K562 (cell line): ENCODE data around the gene SEPTIN8. TPM values are rescaled to one million over a fixed set of nuclear protein-coding genes. Genes with fewer than 3 reads are reported as not detected.
A peak's percentile ranks its signal among the peaks of the same experiment; 100 is the strongest.

ENCODE experiments used
- CBX3 ChIP-seq, 2 experiments: IDR thresholded peaks; 1 replicate in 1 of 2; 2 replicates in 1 of 2; pipeline ENCODE4 v1.6.1; 2012; ENCODE audit warnings: inconsistent platforms in 2 of 2, low read length in 2 of 2, borderline replicate concordance in 1 of 2, control low read depth in 1 of 2
- ERF ChIP-seq: fragments of 450-650 bp; formaldehyde crosslinking; IDR thresholded peaks from 2 replicates; pipeline ENCODE4 v1.4.0; 2020; ENCODE audit warnings: mild to moderate bottlenecking, mixed read lengths
- FOS ChIP-seq: IDR thresholded peaks from 3 replicates; pipeline ENCODE4 v1.6.1; 2011; ENCODE audit not compliant: insufficient read length; ENCODE audit errors: extremely low read depth
- L3MBTL2 ChIP-seq: fragments of 450-650 bp; IDR thresholded peaks from 2 replicates; pipeline ENCODE4 v1.6.1; 2016; ENCODE audit warnings: mild to moderate bottlenecking, moderate library complexity
- MAZ ChIP-seq, 2 experiments: fragments of 450-650 bp in 1 of 2; sonication (generic) in 1 of 2; formaldehyde crosslinking; IDR thresholded peaks in 1 of 2; conservative IDR thresholded peaks in 1 of 2; 2 replicates each; pipeline versions ENCODE4 v1.4.0 to v1.5.0; 2020; ENCODE audit warnings: mild to moderate bottlenecking in 1 of 2, missing genetic modification reagents in 1 of 2
- NFRKB ChIP-seq: fragments of 450-650 bp; IDR thresholded peaks from 2 replicates; pipeline ENCODE4 v1.6.1; 2016; ENCODE audit warnings: low read depth
- RBM17 ChIP-seq: fragments of 200-400 bp; formaldehyde crosslinking; IDR thresholded peaks from 2 replicates; pipeline ENCODE4 v1.6.1; 2017; ENCODE audit warnings: low read depth, mild to moderate bottlenecking, low read length, borderline replicate concordance
- SMC3 ChIP-seq: conservative IDR thresholded peaks from 2 replicates; pipeline ENCODE4 v1.6.1; 2011; ENCODE audit warnings: low read depth, low read length, improper control_type of control experiment; ENCODE audit not compliant: insufficient read depth
- ZBED1 ChIP-seq: IDR thresholded peaks from 2 replicates; pipeline ENCODE4 v1.6.1; 2014
- ZNF146 ChIP-seq: IDR thresholded peaks from one replicate; pipeline ENCODE4 v1.6.1; 2018; ENCODE audit warnings: missing compliant biosample characterization; ENCODE audit not compliant: unreplicated experiment
- ZNF696 ChIP-seq: fragments of 250-450 bp; sonication (Bioruptor Pico); conservative IDR thresholded peaks from 2 replicates; pipeline ENCODE4 v1.4.0; 2020; ENCODE audit warnings: mild to moderate bottlenecking, moderate library complexity
- polyA plus RNA-seq, 8 experiments: library from polyadenylated mRNA; depleted of rRNA in 4 of 8; stranded (reverse) in 5 of 8; unstranded in 3 of 8; fragments of >200 nt; fragmentation: Nextera tagmentation in 2 of 8; fragmentation: Illumina TruSeq in 1 of 8; extraction: Ambion mirVana in 2 of 8; extraction: Trizol in 1 of 8; gene quantifications; 2 replicates each; pipeline versions ENCODE4 v1.2.1 to v1.2.3, GENCODE V29; 2011 to 2014; ENCODE audit warnings: inconsistent platforms in 1 of 8, missing spikeins in 1 of 8
- total RNA-seq, 7 experiments: library from RNA; depleted of rRNA in 6 of 7; stranded (reverse); fragments of >200 nt in 6 of 7; fragmentation: Illumina TruSeq in 2 of 7; extraction: Trizol in 2 of 7; gene quantifications; 2 replicates each; pipeline versions ENCODE4 v1.2.1 to v1.2.3, GENCODE V29; 2011 to 2021; ENCODE audit warnings: low replicate concordance in 1 of 7
- TF ChIP-seq, protein P1 (sequence below): sonication (generic); formaldehyde crosslinking; IDR thresholded peaks from 2 replicates; pipeline ENCODE4 v1.8.0; 2022; ENCODE audit warnings: mild to moderate bottlenecking, missing genetic modification reagents
- TF ChIP-seq, protein P2 (sequence below): fragments of 450-650 bp; IDR thresholded peaks from 2 replicates; pipeline ENCODE4 v1.6.1; 2016; ENCODE audit warnings: borderline replicate concordance
- TF ChIP-seq, protein P3 (sequence below): sonication (generic); formaldehyde crosslinking; IDR thresholded peaks from 2 replicates; pipeline ENCODE4 v1.8.0; 2023; ENCODE audit warnings: mild to moderate bottlenecking, missing genetic modification reagents
- TF ChIP-seq, protein P4 (sequence below): fragments of 450-650 bp; IDR thresholded peaks from 2 replicates; pipeline ENCODE4 v1.6.1; 2016; ENCODE audit warnings: antibody characterized with exemption

Gene SEPTIN8
- total and polyA plus RNA-seq, 9 of the 15 experiments (the other 6 are each of a cell fraction or from before 2014, with no cell fraction given) = 19.3 to 142 (median 101) TPM

DNA sequence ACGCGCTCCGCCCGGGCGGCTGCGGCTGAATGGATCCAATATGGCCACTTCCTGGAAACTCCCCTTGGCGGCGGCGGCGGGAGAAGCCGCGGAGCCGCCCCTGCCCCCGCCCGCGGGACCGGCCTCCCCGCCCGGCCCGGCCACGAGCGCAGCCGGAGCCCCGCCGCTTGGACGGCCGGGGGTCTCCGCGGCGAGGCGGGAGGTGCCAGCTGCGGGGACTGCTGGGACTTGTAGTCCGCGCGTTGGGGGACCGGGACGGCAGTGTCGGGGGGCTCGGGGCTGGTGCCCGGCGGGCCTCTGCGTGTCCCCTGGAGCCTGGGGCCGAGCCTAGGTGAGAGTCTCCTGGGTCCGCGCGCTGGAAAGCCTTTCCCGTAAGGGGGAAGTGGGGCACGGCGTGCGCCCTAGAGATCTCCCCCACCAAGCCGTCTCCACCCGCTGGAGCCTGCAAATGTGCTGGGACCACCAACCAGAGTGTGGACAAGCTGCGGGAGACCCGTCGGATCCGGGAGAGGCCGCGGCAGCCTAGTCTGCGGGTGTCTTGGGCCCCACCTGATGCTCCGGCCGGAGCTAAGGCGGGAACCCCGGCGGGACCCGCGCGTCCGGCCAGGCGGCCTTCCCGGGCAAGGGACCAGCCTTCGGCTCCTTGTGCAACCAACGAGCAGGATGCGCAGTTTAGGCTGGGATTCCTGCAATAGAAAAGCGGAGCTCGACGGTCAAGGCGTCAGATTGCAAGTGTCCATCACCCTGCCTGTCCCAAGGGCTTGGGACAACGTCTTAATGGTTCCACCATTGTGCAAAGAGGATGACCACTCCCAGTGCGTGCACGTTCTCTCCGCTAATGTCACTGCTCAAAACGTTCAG, at the start of gene SEPTIN8 (continued):
- TF ChIP-seq, protein P1, sequence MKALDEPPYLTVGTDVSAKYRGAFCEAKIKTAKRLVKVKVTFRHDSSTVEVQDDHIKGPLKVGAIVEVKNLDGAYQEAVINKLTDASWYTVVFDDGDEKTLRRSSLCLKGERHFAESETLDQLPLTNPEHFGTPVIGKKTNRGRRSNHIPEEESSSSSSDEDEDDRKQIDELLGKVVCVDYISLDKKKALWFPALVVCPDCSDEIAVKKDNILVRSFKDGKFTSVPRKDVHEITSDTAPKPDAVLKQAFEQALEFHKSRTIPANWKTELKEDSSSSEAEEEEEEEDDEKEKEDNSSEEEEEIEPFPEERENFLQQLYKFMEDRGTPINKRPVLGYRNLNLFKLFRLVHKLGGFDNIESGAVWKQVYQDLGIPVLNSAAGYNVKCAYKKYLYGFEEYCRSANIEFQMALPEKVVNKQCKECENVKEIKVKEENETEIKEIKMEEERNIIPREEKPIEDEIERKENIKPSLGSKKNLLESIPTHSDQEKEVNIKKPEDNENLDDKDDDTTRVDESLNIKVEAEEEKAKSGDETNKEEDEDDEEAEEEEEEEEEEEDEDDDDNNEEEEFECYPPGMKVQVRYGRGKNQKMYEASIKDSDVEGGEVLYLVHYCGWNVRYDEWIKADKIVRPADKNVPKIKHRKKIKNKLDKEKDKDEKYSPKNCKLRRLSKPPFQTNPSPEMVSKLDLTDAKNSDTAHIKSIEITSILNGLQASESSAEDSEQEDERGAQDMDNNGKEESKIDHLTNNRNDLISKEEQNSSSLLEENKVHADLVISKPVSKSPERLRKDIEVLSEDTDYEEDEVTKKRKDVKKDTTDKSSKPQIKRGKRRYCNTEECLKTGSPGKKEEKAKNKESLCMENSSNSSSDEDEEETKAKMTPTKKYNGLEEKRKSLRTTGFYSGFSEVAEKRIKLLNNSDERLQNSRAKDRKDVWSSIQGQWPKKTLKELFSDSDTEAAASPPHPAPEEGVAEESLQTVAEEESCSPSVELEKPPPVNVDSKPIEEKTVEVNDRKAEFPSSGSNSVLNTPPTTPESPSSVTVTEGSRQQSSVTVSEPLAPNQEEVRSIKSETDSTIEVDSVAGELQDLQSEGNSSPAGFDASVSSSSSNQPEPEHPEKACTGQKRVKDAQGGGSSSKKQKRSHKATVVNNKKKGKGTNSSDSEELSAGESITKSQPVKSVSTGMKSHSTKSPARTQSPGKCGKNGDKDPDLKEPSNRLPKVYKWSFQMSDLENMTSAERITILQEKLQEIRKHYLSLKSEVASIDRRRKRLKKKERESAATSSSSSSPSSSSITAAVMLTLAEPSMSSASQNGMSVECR (CRISPR knock-in tag) = no peak
- no peak for TF ChIP-seq SMC3
- TF ChIP-seq, protein P2, sequence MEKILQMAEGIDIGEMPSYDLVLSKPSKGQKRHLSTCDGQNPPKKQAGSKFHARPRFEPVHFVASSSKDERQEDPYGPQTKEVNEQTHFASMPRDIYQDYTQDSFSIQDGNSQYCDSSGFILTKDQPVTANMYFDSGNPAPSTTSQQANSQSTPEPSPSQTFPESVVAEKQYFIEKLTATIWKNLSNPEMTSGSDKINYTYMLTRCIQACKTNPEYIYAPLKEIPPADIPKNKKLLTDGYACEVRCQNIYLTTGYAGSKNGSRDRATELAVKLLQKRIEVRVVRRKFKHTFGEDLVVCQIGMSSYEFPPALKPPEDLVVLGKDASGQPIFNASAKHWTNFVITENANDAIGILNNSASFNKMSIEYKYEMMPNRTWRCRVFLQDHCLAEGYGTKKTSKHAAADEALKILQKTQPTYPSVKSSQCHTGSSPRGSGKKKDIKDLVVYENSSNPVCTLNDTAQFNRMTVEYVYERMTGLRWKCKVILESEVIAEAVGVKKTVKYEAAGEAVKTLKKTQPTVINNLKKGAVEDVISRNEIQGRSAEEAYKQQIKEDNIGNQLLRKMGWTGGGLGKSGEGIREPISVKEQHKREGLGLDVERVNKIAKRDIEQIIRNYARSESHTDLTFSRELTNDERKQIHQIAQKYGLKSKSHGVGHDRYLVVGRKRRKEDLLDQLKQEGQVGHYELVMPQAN = no peak
- peak; percentile 13 for TF ChIP-seq ZNF146
- TF ChIP-seq, protein P3, sequence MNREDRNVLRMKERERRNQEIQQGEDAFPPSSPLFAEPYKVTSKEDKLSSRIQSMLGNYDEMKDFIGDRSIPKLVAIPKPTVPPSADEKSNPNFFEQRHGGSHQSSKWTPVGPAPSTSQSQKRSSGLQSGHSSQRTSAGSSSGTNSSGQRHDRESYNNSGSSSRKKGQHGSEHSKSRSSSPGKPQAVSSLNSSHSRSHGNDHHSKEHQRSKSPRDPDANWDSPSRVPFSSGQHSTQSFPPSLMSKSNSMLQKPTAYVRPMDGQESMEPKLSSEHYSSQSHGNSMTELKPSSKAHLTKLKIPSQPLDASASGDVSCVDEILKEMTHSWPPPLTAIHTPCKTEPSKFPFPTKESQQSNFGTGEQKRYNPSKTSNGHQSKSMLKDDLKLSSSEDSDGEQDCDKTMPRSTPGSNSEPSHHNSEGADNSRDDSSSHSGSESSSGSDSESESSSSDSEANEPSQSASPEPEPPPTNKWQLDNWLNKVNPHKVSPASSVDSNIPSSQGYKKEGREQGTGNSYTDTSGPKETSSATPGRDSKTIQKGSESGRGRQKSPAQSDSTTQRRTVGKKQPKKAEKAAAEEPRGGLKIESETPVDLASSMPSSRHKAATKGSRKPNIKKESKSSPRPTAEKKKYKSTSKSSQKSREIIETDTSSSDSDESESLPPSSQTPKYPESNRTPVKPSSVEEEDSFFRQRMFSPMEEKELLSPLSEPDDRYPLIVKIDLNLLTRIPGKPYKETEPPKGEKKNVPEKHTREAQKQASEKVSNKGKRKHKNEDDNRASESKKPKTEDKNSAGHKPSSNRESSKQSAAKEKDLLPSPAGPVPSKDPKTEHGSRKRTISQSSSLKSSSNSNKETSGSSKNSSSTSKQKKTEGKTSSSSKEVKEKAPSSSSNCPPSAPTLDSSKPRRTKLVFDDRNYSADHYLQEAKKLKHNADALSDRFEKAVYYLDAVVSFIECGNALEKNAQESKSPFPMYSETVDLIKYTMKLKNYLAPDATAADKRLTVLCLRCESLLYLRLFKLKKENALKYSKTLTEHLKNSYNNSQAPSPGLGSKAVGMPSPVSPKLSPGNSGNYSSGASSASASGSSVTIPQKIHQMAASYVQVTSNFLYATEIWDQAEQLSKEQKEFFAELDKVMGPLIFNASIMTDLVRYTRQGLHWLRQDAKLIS (CRISPR knock-in tag) = peak; percentile 67; the same call in 1 of the 2 replicates
- TF ChIP-seq NFRKB = peak; percentile 30; the same call in 1 of the 2 replicates
- no peak for TF ChIP-seq ZBED1
- TF ChIP-seq, protein P4, sequence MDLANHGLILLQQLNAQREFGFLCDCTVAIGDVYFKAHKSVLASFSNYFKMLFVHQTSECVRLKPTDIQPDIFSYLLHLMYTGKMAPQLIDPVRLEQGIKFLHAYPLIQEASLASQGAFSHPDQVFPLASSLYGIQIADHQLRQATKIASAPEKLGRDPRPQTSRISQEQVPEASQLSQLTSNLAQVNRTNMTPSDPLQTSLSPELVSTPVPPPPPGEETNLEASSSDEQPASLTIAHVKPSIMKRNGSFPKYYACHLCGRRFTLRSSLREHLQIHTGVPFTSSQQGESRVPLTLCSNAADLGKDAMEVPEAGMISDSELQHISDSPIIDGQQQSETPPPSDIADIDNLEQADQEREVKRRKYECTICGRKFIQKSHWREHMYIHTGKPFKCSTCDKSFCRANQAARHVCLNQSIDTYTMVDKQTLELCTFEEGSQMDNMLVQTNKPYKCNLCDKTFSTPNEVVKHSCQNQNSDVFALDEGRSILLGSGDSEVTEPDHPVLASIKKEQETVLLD = no peak
- TF ChIP-seq CBX3 (IDR thresholded peaks at IDR 0.05; ENCODE audit: borderline replicate concordance in 1 of 2, low read length in 2 of 2) = no peak
- no peak for TF ChIP-seq ZNF696 (CRISPR knock-in tag)
- no peak for TF ChIP-seq FOS
- no peak for TF ChIP-seq RBM17
- 0 out of 4 replicates have a peak, but pooled peaks of 1 of the 2 experiments have one; percentile 56 for TF ChIP-seq MAZ (CRISPR knock-in tag; conservative IDR thresholded peaks at IDR 0.05 in 1 of 2, IDR thresholded peaks at IDR 0.05 in 1 of 2)
- peak; percentile 65 for TF ChIP-seq L3MBTL2
- no peak for TF ChIP-seq ERF (CRISPR knock-in tag)
